Tongue (tissue), 2 donors: ENCODE results near the gene ALOX5AP. TPM values are rescaled to one million over a fixed set of nuclear protein-coding genes. Genes with fewer than 3 reads are reported as not detected.
A peak's percentile ranks its signal among the peaks of the same experiment; 100 is the strongest.
"Not testable (repeated sequence)": the region's sequence is repeated elsewhere in the genome, so short reads cannot be mapped to it uniquely, and the experiment has no call there.

ENCODE experiments used
- DNase-seq: peaks from one replicate; pipeline ENCODE4 v3.0.0-alpha.2; 2015
- total RNA-seq: library from RNA; depleted of rRNA; stranded (reverse); fragments of >200 nt; gene quantifications from one replicate; pipeline ENCODE4 v1.2.3, GENCODE V29; 2014

Gene ALOX5AP
- total RNA-seq, 1 donor from 2014 or later, result 0.72 TPM

DNA sequence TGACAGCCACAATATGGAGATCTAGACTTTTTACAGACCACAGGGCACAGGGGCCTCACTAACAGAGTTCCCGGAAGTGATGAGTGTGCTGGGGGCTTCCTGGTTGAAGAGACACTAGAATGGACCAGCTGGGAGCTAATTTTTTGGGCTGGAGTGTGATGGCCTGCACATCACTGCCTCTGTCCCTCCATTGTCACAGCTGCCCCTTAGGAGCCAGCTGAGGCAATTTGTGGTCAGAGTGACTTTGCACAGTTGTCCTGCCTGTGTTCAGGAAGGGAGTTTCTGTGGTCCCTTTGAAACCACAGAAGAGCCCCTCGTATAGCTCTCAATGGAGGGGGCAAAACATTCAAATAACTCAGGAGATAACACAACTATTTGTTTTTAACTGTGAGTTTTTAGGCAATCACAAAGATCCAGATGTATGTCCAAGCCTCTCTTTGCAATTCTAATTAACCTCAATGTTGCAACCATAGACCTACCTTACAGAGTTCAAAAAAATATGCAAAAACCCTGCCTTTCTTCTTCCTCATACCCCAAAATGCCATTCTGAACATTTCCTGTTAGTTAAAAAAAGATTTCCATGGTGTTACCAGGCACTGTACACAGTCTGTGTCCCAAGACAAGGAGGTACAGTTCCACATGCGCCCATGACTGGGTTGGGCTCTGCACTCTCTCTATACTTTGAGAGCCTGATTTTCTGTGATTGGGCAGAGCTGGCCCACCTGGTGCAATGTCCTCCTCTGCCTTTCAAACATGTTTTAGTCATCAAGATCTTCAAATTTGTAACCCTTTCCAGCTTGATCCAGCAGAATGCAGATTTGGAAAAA is 2.4 kb downstream of the ALOX5AP start:
- DNase-seq, result no peak

DNA sequence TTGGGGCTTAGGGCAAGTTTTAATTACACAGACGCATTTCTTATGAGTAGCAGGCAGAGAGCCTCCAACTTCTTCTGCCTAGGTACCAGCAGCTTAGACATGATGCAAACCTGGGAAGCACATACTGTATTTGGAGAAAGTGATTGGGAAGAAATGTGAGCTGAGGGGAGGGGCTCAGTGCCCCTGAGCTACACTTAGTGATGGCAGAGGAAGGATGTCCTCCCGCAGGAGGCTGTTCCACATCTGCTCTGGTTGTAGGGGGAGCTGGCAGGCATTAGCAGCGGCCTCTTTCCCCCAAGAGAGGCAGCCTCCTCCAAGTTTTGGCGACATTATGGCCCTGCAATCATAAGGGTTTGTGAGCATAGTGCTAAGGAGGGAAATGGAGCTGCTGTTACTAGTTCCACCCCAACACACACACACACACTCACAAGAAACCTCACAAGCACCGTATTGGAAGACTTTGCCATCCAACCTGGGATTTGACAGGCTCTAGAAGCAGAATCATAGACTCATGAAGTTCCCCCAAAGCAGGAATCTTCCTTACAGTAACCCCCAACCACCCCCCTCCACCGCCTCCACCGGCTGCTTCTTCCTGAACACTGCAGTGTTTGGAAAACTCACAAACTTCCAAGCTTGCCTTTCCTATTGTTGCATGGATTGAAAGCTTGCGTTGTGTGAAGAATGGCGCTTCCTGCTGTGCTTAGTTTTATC is 3.3 kb downstream of the ALOX5AP start:
- no peak for DNase-seq

DNA sequence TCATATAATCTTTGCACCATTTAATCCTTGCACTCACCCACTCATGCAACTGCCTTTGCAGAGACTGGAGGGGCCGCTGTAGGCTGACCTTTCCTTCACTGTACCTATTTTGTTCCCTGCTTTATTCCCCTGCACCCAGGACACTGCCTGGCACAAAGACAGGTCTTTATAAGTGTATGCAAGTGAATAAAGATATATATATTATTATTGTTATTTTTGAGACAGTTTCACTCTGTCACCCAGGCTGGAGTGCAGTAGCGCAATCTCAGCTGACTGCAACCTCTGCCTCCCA is 3.8 kb downstream of the ALOX5AP start:
- DNase-seq, result no peak

DNA sequence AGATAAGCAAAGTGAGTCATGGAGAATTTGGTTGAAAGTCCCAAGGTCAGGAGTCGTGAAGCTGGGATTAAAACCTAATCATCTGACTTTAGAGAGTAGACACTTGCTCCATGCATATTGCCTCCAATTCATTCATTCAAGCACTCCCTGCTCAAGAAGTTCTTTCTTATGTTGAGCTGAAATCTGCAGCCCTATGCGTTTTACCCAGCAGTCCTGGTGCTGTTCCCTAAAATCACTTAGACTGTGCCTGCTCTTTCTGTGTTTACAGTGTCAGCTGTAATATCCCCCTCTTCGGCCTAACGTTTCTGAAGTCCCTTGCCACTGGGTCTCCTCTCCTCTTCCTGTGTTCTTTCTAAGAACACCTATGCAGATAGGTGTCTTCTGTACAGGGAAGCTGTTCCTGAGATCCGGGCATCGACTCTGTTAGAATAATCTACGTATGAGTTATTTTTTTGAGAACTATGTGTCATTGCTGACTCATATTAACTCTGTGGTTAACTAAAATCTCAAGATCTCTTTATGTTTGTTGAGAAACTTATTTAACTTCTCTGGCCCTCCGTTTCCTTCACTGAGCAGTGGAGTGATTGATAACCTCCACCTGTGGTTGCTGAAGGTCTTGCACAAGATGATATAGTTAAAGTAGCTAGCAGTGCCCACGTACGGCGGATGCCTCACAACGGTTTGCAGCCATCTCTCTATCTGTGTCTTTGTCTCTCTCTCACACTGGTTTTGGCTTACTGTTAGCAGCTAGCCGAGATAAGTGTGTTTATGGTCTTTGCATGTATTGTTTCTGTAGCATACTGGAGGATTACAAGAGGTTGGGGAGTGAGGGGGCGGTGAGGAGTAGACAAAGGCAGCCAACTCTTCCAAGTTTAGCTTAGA is 4.7 kb downstream of the ALOX5AP start:
- no peak for DNase-seq

DNA sequence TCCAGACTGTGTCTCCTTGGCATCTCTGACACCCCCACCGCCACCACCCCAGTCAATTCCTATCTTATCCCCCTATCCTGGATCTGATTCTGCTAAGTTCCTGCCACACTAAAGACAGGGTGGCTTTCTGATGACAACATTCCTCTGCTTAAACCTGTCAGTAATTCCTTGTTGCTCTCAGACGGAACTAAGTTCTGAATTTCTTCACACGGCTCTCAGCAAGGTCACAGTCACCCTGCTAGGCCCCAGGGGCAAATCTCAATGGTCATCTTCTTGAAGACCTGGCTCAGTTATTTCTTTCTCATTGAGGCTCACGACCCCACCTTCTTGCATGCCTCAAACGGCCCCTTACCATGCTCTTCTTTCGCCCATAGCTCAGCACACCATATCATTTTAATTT is 7.6 kb downstream of the ALOX5AP start:
- no peak for DNase-seq

DNA sequence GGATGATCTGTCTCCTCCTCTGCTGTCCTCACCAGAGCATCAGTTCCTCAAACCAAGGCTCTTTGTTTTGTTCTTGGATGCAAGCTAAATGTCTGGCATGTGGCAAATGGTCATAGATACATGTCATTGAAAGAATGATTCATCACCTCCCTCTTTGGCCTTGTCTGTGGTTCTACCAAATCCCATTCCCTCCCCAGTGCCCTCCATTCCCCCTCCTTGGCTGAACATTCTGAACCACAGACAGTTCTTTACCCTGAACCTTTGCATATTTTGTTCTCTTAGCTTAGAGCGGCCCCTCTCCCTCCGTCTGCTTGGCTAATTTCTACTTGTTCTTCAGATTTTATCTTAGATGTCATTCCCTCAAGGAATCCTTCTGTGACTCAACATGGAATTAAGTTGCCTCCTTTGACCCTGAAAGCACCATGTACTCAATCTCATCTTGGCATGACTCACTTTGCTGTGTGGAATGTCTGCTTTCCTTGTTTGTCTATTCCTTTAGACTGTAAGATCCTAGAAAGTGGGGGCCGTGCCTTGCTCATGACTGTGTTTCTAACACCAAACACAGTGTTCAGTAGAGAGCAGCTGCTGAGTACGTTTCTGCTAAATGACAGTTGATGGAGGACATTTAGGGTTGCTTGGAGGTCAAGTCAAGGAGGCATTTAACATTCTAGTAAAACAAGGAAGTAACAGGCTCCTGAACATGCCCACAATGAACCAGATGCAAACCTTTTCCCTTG is 8.1 kb downstream of the ALOX5AP start:
- DNase-seq, result peak; percentile 34

DNA sequence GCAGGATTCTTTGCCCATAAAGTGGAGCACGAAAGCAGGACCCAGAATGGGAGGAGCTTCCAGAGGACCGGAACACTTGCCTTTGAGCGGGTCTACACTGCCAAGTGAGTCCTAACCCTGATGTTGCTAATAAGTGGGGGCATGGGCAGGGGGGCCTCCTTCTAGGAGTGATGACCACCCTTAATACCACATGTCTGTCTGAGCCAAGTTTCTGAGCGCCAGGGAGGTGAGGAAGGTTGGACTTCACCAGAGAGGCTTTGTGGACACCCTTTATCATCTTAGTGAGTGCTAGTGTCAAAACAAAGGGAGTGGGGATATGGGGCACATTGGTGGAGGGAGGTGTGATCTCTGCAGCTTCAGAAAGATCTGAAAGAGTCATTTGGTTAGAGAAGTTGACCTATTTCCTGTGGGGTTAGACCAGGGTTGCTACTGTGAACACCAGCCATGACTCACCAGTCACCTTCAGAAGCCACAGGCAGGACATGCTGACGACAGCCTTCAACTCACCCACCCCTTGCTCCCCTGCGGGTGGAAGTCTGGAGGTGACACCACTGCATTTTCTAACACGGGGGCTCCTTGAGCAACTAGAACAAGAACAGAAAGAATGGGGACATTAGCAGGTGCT is 8.8 kb downstream of the ALOX5AP start:
- DNase-seq, result no peak

DNA sequence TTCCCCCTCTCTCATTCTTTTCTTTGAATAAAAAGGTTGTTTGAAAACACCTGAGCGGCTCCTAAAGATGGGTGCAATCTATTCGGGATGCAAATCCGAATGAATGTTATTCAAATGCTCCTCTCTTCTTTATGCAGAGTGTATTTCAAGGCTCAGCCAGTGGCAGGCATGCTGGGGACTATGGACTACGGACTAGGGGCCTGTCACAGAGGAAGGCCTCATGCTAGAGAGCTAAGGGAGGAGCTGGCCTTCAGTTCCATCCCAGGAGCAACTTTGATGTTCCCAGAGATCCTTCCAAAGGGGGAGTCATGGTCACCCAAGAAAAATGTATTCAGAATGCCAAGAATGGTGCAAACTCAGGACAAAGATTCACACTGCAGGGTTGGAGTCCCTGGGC is 9.3 kb downstream of the ALOX5AP start:
- no peak for DNase-seq

DNA sequence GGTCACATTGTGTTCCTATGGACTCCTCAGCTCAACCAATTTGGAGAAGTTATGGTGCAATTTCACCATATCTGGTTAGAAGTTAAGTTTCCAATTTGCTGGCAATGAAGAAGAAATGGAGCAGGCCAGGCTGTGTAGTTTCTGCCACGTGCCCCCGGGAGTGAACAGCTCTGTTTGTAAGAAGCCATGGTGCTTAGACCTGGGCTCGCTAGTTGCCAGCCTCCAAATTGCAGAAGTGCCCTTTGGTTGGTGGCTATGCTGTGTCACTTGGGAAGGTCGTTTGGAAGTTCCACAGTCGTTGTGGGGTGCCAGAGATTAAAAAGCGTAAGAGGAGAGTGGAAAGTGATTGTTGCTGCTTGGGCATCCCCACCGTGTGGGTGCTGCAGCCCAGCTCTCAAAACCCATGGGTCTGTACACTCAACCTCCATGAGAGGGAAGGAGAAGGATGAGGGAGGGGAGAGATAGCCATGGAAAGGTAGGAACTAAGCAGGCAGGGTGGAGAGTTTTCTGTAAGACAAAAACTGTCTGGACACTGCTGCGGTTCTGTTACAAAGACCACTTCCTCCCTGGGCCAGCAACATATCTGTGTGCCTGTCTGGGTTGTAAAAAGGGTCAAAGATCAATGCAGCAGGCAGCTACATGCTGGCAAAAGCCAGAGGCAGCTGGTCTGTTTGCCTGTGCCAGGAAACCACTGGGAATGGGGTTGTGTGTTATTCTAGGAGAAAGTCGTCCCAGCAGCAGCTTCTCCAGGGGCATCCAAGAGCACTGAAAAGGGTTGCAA is 10.8 kb downstream of the ALOX5AP start:
- DNase-seq, result peak; percentile 79

DNA sequence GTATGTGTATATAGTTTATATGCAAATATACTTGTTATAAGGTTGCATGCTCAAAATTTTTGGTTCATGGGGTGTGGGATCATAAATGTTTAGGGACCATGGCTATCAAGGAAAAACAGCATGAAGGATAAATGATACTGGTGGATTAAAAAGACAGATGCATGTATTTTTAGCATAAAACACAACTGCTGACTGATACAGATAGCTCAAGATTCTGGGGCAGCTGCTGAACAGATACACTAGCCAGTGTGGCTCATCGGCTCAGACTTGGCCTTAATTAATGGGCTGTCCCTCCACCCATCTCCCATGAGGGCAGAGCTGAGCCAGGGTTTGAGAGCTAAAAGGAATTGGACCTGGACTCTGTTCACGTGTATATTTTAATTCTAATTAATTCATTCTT is 11.4 kb downstream of the ALOX5AP start:
- DNase-seq, result peak; percentile 77

DNA sequence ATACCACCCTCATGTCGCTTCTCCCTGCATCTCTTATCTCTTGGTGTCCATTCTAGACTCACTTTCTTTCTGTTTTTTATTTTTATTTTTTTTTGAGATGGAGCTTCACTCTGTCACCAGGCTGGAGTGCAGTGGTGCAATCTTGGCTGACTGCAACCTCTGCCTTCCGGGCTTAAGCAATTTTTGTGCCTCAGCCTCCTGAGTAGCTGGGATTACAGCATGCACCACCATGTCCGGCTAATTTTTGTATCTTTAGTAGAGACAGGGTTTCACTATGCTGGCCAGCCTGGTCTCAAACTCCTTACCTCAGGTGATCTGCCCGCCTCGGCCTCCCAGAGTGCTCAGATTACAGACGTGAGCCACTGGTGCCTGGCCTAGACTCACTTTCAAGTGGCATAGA is 12.5 kb downstream of the ALOX5AP start:
- DNase-seq, result not testable (repeated sequence)

DNA sequence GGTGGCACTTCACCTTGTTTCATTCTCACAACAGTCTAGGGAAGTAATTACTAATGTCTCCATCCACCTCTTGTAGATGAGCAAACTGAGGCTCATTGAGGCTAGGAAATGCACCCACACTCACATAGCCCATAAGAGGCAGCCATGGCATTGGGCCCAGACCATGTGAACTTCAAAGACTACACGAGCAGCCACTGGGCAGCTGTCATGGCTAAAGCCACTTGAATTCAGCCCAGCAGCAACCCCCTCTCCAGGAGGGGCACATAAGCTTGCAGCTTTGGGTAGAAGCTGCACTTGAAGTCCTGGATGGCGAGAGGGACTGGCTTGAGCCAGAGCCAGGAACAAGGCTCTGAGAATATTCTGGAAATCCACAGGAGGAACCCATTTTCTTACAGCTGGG is 13.4 kb downstream of the ALOX5AP start:
- DNase-seq, result peak; percentile 69

DNA sequence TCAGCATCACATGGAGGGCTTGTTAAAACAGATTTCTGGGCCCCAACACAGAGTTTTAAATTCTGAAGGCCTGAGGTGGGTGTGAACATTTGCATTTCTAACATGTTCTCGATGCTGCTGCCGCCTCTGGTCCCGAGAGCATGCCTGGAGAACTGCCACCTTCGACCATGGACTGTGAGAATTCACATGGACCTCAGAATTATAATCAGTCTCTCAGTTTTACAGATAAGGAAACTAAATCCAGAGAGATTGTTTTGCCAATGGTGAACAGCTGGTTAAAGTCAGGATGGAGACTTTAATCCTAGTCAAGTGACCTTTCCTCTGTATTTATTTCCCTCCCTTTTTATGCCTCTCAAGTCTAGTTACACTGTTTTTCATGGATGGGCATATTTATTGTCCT is 14.7 kb downstream of the ALOX5AP start:
- peak; percentile 27 for DNase-seq

DNA sequence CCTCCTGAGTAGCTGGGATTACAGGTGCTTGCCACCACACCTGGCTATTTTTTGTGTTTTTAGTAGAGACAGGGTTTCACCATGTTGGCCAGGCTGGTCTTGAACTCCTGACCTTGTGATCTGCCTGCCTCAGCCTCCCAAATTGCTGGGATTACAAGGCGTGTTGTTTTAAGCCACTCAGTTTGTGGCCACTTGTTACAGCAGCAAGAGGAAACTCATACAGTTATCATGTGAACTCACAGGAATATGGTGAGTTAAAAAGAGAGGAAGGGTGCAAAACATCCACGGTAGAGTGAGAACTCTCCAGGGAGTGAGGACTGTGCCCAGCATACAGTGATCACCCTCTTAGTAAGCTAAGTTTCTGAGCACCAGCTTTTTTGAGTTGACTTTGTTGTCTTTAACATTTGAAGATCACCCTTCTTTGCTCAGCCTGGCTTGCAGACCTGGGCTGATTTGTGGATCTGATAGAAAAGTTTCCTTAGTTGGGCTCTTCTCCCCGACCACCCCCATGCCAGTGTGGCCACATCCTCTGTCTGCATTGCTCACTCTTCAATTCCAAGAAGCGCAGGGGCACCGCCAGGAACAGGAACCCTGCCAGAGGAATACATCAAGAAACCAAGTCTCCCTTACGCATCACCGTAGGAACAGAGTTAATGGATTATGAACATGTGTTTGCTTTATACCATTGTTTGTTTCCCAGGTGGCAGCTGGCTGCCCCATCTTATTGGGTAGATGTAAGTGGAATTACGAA is 16.0 kb downstream of the ALOX5AP start:
- no peak for DNase-seq

DNA sequence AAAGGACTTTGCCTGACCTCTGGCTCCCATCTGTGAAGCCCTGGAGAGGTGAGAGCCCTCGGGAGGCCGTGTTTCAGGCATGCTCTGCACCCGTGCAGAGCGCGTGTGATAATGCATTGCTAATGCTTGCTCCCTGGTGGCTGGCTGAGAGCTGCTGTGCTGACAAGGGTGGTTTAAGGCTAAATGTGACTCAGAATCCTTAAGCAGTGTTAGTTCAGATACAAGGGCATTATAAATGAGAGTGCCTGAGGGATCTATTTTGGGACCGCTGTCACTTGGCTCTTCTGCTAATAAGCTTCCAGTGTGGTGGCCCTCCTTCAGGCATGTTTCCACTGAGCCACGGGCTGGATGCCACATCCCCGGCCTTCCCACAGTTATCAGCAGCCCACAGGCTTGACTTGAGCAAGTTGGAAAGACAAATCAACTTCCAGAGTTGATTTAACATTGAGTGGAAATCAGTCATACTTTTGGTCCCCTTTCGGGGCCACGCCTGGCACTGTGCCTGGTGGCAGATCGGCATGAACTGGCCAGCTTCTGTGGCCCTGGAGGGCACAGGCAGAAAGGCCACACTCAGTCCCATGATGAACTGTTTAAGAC is 17.0 kb downstream of the ALOX5AP start:
- peak; percentile 60 for DNase-seq

DNA sequence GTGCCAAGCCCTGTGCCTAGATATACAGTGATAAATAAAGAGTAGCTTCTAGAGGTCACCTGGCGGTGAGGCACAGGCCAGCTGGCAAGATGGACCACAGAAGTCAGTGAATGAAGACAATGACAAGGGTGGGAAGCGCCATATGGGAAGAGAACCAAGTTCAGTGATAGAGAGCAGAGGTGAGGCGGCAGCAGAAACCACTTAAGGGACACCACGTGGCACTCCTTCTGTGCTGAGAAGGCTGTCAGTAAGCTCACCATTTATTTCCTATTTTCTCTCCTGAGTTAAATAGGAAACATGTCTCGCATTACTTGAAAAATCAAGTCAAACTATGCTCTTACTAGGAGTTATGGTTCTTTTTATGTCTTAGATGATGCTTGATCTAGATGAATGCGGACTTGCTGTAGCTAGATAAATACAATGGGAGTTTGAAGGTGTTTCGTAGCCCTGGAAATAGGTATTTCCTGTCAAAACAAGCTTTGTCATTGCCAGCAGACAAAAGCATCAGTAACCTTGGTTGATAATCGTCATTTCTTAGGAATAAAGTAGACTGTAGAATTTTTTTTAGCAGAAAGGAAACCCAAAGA is 17.8 kb downstream of the ALOX5AP start:
- no peak for DNase-seq

DNA sequence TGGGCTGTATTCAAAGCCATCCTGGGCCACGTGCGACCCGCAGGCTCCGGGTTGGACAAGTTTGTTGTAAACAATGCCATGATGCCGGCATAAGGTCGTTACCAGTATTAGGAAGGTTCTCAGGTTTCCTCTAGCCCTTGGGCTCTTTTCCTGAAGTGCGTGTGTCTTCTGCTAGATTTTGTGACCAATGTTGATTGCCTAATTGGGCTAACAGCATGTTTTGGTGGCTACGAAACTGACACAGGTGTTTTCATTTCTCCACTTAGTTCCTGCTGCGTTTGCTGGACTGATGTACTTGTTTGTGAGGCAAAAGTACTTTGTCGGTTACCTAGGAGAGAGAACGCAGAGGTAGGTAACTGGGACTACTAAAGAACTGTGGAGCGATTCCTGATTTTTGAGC is 20.3 kb downstream of the ALOX5AP start:
- no peak for DNase-seq

DNA sequence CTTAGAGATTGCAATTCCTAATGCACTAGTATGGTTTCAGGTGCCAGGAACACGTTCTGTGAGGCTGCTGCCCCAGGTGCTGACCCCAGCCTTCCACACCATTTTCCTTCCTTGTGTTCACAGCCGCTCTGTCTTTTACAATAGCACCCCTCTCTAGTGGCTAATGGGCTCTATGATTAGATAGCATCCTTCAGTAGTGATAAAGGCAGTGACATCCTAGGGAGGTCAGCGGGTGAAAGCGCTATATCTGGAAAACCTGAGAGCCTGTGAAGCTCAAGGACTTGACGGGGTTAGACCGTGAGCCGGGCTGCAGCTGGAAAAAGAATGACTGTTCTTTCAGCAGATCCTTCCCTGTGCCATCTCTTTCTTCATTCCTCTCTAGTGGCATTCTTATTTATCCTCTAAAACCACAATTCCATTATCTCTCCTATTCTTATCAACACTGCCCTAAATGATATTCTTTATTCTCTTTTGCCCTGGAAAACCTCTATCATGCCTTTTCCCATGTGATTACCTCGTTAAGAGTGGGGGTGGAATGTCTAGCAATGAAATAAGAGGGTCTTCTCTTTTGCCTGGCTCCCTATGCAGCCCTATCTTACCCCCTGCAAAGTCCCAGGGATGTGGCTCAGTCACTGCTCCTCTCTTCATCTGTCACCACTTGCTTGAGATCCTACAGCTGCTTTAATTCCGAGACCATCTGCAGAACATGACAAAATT is 21.8 kb downstream of the ALOX5AP start:
- DNase-seq, result peak; percentile 62

DNA sequence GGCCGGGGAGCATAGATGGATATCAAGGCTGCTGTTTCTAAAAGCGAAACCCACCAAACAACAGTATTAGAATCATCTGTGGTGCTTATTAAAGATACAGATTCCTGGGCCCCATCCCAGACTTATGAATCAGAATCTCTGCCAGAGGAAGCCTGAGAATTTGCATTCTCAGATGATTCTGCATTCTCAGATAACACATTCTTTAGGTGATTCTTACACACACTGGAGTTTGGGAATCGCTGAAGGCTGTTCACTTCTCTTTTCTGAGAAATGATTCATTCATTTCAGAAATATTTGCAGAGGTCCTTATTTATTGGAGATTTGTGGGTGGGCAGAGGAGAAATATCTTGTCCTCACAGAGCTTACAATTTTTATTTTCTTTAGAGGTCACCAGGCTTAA is 24.4 kb downstream of the ALOX5AP start:
- no peak for DNase-seq
